ENCODE results near the gene RNF213. TPM values are rescaled to one million over a fixed set of nuclear protein-coding genes. Genes with fewer than 3 reads are reported as not detected.

RNF213 gene
- total RNA-seq, 3 donors from 2014 or later = 135 to 143 (median 136) TPM

GRCh38 chr17:80346498-80347275, 86.0 kb downstream of the RNF213 start:
- peaks cover 37% of the 10 kb centered on the region for H3K36me3 ChIP-seq (ENCODE audit: low read depth)
- DNase-seq (no peak), ATAC-seq (no peak)
- intact Hi-C loops (cut with DNase I, micrococcal nuclease) = no loop called here
- no peak for TF ChIP-seq CTCF (IDR thresholded peaks at IDR 0.05)
- H3K4me1 ChIP-seq (ENCODE audit: low read depth) = no peaks in the 10 kb centered on the region
- H3K9me3 ChIP-seq = no peaks in the 10 kb centered on the region
- no peak overlapping the region for H3K4me3 ChIP-seq

- Histone ChIP-seq H3K4me1 (ENCODE audit: low read depth) (no peaks in the 10 kb centered on the region), H3K36me3 (ENCODE audit: low read depth) (peaks cover 43% of the 10 kb centered on the region), H3K9me3 (no peaks in the 10 kb centered on the region), H3K4me3 (no peak overlapping the region)
- DNase-seq (no peak), ATAC-seq (no peak)
- intact Hi-C loops (cut with DNase I, micrococcal nuclease) = no loop called here
- TF ChIP-seq CTCF (IDR thresholded peaks at IDR 0.05) = no peak
Measured at GRCh38 chr17:80347536-80347935, 86.9 kb downstream of the RNF213 start.

GRCh38 chr17:80347948-80348351, 87.3 kb downstream of the RNF213 start:
- Histone ChIP-seq H3K36me3 (ENCODE audit: low read depth) (peaks cover 44% of the 10 kb centered on the region), H3K4me3 (no peak overlapping the region), H3K9me3 (no peaks in the 10 kb centered on the region), H3K4me1 (ENCODE audit: low read depth) (no peaks in the 10 kb centered on the region)
- no peak for DNase-seq
- intact Hi-C loops (cut with DNase I, micrococcal nuclease) = no loop called here
- TF ChIP-seq CTCF (IDR thresholded peaks at IDR 0.05) = no peak
- no peak for ATAC-seq

- no peak for ATAC-seq
- H3K4me1 ChIP-seq (ENCODE audit: low read depth) = no peaks in the 10 kb centered on the region
Measured at GRCh38 chr17:80348551-80349150, 88.0 kb downstream of the RNF213 start.

GRCh38 chr17:80349151-80349651, 88.5 kb downstream of the RNF213 start:
- no peaks in the 10 kb centered on the region for H3K4me1 ChIP-seq (ENCODE audit: low read depth)
- DNase-seq = no peak
- H3K4me3 ChIP-seq = no peak overlapping the region
- no peaks in the 10 kb centered on the region for H3K9me3 ChIP-seq
- no peak for ATAC-seq
- H3K36me3 ChIP-seq (ENCODE audit: low read depth) = peaks cover 44% of the 10 kb centered on the region
- intact Hi-C loops (cut with DNase I, micrococcal nuclease) = no loop called here
- no peak for TF ChIP-seq CTCF (IDR thresholded peaks at IDR 0.05)

More at GRCh38 chr17:80348551-80349150, 88.0 kb downstream of the RNF213 start:
- no peak for TF ChIP-seq CTCF (IDR thresholded peaks at IDR 0.05)
- H3K36me3 ChIP-seq (ENCODE audit: low read depth) = peaks cover 48% of the 10 kb centered on the region
- DNase-seq = no peak
- H3K9me3 ChIP-seq = no peaks in the 10 kb centered on the region
- no peak overlapping the region for H3K4me3 ChIP-seq
- intact Hi-C loops (cut with DNase I, micrococcal nuclease) = no loop called here
